GM18861 (cell line): ENCODE results near the gene XCR1.
"Not testable (repeated sequence)": the region's sequence is repeated elsewhere in the genome, so short reads cannot be mapped to it uniquely, and the experiment has no call there.

ENCODE experiments used
- ATAC-seq: cut with Tn5 transposase; IDR thresholded peaks from one replicate; pipeline ENCODE4 v1.9.1; 2021; ENCODE audit not compliant: unreplicated experiment

The XCR1 gene

DNA sequence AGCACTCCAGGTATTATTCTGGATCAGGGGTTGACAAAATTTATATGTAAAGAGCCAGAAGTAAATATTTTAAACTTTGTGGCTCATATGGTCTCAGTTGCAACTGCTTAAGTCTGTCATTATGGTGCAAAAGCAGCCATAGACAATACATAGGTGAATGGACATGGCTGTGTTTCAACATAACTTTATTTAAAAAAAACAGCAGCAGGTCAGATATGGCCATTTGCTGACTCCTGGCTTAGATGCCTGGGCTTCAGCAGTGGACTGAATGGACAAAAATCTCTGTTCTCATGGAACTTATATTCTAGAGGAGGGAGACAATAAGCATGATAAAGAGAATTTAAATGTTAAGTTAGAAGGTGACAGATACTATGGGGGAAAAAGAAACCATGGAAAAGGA, 20.0 kb downstream of the XCR1 start:
- ATAC-seq: no peak

DNA sequence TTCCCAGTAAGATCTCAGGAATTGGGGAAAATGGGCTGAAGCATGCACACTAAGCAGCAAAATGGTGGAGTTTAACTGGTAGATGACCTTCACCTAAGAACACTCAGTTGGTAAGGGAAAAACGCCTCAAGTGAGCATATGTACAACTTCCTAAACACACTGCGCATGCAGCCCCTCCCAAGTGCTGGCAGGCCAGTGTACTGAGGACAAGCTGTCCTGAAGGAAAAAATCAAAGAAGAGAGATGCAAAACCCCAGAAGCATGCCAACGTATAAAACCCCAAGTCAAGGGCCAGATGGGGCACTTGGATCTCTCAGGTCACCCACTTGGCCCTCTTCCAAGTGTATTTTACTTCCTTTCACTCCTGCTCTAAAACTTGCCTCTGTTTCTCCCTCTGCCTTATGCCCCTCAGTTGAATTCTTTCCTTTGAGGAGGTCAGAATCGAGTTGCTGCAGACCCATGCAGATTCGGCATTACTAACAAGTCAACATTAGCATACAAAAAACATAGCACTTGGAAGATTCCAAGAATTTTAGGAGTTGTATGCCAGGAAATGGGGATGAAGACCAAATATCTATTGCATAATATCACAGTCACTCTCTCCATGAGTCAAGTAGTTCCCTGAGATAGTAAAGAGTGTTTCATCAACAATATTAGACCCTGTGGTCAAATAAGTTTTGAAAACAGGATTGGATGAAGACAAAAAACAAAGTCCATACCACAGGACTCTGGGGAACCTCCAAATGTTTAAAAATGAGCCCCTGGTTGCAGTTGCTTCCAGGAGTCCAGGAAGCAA, 20.8 kb downstream of the XCR1 start:
- no peak for ATAC-seq

DNA sequence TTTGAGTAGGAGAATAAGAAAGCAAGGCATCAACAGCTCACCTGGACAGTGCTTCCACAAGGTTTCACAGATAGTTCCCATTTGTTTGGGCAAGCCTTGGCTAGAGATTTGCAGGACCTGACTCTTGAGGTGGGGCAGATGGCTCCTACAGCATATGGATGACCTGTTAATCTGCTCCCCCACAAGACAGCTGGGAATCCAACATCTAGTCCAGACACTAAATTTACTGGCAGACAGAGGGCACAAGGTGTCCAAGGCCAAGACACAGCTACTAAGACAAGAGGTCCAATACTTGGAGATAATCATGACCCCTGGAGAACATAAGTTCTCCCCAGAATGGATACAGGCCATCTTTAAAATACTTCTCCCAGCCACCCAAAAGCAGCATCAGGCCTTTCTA, 23.6 kb downstream of the XCR1 start:
- not testable (repeated sequence) for ATAC-seq

DNA sequence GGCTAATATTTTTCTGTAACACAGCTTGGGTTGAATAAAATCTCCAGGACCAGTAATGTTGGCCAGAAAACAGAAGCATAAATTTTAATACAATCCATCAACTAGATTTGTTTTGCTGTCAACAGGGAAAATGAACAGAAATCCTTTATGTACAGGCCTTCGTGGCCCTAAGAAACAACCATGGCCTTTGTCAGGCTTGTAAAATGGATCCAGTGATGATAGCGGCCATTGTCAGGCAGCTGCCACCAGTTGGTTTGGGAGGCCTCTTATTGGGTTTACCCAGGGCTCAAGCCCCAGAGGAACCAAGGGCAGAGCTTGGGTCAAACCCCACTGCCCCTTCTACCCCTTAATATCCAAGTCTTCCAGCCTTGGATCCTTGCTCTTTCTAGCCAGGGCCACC, 26.1 kb downstream of the XCR1 start:
- no peak for ATAC-seq

DNA sequence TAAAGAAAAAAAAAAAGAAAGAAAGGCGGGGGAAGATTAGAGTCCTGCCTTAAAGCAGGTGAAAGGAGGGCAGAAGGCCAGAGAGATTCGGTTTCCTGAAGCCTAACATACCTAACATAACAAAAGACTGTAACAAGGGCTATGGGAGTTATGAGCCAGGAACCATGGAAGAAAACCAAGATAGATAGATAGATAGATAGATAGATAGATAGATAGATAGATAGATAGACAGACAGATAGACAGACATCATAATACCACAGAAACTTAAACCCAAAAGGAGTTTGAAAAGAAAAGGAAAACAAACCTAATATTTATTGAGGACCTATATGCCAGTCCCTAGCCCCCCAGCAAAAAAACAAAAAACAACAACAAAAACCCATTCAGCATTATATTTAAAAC, 29.3 kb downstream of the XCR1 start:
- ATAC-seq: no peak

DNA sequence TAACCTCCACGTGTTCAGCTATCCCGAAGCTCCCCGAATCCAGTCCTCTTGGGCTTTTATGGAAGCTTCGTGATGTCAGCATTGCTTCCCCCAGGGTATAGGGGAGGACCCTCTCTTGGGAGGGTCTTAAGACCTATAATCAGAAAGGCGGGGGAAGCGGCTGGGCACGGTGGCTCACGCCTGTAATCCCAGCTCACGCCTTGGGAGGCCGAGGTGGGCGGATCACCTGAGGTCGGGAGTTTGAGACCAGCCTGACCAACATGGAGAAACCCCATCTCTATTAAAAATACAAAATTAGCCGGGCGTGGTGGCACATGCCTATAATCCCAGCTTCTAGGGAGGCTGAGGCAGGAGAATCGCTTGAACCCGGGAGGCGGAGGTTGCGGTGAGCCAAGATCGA, 29.8 kb downstream of the XCR1 start:
- ATAC-seq: not testable (repeated sequence)

DNA sequence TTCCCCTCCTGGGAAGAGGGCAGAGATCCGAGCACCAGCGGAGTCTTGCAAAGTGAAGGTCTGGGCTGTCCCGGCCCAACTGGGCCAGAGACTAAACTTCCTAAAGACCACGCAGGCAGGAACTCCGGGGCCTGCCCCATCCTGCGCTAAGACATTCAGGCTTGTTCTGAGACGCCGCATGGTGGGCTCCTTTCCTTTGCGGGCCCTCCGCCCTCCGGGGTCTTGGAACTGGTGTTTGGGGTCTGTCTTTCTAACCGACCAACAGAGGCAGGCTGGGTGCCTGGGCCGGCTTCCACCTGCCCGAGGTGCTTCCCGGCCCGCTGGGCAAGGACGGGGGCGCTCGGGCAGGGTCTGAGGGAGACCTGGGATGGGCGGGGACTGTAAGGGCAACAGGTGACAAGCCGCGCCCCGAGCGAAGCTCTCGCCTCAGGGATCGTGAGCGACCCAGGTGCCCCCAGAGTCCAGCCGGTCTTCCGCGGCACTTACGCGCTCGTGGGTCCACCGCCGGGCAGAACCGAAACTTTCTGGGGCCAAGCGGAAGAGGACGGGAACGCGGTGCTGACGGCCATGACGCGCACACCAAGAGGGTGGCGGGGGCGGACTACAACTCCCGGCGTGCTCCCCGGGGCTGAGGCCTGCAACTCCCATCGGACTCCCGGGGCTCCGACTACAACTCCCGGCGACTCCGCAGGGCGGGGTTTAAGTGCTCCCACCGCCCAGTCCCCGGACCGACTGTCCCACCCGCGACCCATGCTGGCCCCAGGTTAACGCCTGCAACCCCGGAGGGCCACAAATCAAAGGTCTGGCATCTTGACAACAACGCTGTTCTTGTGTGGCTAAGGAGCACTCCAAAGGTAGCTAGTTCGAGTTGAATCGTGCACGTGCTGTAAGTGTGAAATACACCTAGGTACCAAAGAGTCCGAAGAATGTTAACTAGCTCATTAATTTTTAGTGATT, 31.8 kb downstream of the XCR1 start, which contains the start of gene FYCO1:
FYCO1 (minus strand) TSS at position 589 of the 957 bp plus-strand sequence. CDS start 10,914 bp downstream, outside the sequence.
- ATAC-seq: peak; percentile 67

DNA sequence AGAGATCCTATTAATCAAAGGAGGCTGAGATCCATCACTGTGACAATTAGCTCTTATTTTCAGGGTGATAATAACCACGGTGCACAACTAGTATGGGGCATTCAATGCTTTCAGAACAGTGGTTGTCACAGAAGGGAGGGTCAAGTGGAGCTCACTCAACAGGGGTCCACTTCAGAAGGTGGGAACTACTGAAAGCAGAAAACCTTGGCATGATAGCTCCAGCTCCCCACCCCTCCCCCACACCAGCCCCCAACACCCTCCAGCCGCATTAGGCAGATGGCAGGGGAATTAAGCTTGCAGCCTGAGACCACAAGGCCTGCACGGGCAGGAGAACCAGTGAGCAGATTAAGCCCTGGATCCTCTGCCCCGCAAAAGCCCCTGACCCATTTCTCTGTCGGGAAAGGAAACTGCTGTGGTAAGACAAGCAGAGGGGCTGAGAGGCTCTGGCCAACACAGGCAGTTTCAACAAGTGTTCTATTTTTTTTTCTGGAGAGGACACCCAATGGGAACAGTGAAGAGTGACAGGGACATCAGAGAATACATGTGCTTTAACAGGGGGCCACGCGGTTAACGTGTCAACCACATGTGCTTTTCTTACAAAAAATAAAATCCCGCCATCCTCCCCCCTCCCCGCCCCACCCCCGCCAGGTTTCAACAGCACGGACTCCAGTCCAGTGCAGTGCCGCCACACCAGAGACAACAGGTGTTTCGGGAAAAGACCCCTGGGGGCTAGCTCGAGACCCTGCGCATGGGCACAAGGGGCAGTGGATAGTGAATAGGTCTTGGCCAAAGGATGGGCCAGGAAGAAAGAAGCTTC, 32.7 kb downstream of the XCR1 start:
- no peak for ATAC-seq

DNA sequence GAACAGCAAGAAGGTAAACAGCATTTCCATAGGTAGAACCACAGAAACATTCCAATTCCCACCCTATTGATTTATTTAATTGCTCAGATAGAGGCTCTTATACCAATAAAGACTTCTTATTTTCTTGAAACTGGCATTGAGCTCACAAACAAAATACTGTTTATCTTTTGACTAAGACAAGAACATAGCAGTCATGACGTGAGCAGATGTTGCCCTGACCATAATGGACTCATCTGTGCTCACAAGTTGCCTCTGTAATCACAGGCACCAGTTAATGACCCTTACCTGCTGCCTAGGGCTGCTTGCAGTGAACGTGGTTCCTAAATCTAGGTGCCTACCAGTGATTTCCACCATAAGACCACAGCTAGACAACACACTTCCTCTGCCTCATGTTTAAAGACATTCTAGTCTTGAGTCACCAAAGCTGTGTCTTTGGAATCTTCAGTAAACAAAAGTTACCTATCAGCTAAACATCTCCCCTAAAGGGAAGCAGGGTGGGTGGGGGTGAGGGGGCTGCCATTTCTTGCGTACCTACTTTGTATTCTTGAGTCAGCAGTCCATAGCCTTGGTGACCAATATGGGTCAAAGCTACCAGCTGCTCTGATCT, 33.8 kb downstream of the XCR1 start:
- no peak for ATAC-seq

DNA sequence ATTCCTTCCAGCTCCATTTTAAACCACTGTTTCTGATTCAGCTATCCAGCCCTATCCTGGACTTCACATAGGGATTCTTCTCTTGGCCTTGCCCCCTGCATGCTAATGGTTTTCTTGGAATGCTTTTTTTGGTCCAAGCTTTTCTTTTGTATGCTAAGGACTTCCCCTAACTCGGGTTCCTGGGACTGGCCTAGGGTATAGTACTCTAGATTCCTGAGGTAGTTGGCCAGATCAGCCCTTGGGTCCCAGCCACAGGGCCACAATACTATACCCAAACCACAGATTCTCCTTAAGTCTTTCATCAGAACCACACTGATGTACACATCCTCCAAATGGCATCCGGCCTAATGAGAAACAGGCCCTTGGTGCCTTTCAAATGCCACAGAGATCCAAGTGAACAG, 34.5 kb downstream of the XCR1 start:
- ATAC-seq: no peak

DNA sequence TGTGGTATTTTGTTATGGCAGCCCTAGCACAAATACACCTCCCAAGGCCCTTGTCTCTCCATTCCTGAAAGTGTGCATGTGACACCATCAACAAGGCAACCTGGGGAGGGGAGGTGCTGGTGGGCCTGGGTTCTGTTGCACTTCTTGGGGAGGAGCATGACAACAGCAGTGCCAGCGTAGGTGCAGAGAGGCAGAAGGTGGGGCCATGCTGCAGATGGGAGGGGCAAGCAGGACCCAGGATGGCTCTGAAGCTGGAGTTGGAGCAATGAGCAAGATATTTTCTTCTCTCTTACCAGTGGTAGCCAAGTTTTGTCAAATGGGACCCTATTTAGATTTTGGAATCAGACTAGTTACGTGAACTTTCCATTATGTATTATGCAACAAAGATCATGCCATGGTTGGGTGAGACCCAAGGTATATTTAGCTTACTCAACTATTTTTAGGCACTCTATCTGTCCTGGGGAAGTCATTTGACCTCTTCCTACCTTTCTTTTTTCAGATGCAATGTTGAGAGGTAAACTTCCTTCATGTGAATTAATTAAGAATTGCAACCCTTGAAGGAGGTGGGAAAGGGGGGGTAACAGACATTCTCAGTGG, 35.1 kb downstream of the XCR1 start:
- no peak for ATAC-seq

DNA sequence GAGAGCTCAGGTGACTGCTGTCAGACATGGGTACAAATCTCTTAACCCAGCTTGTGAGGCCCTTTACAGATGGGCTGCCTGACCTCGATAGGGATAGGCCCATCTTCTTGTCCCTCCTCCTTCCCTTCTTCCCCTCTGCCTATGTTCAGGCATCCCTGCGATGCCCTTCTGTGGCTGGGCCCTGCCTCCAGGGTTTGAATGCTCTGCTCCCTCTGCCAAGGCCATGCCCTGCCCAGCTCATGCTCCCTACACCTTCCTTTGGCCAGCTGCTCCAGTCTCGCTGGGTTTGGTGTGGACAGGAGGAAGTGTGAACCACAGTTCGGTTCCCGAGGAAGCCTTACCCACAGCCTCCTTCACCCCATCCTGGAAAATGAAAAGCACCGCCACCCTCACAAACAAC, 35.9 kb downstream of the XCR1 start:
- ATAC-seq: no peak

DNA sequence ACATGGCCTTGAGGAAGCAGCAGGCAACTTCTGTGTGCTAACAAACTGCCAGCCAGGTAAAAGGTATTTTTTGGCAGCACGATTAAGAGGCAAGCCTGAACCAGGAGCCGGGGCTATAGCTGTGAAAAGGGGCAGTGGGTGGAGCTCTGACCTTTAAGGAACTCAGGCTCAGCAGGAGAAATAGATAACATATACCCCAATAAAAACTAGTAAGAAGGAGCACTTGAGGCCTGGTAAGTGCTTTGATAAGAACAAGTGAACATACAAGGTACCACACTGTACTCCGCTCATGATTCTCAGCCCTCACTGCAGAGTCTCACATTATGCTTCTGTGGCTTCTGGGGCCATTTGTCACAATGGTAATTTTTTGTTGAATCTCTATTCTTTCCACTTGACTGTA, 37.1 kb downstream of the XCR1 start:
- ATAC-seq: no peak

DNA sequence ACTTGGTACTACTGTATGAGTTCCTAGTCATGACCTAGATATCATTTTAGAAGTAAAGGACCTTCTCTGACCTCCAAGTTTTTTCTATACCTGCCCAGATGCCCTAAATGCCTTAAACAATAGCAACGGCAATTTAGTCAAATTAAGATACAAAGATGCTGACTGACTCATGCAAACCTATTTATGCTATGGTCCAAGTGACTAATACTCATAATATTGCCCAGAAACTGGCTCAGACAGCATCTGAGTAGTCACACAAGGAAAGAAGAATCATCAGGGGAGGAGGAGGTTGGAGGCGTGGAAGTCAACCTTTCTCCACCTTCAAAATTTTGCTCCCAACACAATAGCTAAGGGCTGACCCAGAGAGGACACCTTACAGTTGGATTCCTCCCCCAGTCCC, 38.5 kb downstream of the XCR1 start:
- no peak for ATAC-seq

DNA sequence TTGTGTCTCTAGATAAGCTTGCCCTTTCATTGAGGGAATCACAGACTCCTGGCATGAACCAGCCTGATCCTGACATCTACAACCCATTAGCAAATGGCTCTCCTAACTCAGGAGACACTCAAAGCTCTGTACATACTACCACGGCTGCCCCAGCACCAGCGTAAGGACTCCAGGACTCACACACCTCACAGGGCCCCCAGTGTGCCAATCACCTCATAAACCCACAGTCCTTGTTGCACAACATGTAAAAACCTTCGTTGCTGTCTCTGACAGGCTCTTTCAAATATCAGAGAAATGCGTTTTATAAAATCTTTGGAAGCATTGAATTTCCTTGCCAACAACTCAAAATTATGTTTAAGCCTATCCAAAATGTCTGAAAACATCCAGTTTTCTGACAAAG, 38.9 kb downstream of the XCR1 start:
- ATAC-seq: no peak

DNA sequence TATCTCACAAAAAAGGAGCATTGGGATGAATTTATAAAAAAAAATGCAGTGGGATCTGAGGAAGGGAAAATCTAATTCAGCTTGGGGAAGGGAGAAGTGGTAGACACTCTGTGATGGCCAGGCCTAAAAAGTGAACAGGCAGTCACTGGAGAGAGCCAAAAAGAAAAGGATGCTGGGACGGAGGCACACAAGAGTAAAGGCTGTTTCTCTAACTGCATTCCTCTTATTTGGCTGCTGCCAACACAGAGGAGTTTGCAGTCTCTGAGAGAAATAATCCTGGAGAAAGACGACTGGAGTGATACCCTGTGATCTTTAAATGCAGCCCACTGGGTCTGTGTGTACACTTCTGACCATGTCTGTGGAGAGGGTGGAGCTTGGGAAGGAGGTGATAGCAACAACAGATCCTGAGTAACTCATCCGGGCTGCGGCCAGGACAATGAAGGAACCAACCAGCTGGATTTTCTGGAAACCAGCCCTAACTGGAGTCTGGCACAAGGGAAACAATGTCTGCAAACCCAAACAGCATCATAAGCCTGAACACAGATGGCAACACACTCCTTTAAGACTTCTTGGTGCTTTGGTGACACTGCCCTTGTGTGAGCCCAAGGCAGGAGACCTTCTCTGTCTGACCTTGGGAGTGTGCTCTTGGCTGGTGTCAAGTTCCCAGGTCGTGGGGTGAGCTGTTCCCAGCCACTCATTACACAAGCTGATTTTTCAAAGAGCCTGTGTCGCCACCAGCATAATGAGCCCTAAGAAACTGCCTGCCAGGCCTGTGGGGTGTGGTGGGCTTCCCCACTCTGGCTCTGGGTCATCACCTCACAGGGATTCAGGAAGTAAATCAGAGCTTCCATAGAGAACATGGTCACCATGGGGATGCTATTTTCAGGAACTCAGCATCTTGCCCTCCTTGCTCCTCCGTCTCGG, 39.7 kb downstream of the XCR1 start:
- no peak for ATAC-seq

DNA sequence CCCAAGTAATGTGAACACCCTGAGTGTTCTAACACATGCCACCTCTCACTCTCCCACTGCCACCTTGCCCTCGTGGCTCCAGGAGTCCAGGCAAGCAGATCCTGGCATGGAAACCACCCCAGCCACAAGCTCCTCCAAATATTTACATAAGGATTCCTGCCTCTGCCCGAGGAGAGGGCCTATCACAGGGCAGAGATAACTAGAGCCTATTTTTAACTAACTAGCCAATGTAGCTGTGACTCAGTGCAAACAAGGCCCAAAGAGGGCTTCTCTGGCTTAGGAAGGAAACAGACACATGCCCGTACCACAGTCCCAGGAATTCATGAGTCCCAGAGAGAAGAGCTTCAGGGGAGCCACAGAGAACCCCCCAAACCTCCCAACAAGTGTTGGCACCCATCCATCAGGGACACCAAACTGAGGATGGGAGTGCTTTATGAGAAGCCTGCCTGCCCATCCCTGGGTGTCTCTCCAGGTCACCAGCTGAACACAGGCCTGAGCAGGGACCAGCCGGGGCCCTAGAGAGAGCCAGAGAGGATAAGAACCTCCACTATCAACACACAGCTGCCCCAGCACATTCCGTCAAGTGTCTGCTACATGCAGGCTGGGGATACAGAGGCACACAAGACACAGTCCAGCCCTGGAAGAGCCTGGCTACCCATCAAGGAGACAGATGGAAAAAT, 40.8 kb downstream of the XCR1 start:
- ATAC-seq: no peak

DNA sequence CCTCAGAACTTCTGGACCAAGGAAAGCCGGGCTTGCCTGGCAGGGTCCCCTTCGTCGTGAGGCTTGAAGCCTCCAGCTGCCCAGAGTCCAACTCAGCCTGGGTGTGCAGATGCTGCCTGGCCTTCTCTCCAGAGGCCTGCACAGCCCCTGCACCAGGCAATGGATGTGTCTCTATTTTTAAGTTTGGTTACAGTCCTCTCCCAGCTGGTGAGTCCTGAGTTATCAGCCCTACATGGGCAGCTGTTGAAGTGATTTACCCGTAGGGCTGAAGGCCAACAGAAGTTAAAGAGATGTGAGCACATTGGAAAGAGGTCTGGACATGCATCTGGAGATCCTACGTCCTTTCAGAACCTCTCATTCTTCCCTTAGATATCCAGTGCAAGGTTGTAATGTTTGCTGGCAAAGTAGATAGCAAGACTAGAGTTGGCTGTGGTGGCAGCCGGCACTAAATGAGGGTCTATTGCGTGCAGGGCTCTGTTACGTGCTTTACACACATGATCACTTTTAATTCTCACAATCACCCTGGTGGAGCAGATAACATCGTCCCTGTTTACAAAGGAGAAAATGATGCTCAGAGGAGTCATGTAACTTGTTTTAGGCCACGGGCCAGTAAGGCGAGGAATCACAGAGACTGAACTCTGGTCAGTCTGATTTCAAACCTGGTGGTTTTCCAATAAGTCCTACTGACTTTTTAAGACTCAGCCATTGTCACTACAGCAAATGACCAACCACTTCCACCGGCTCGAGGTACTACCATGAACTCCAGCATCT, 41.6 kb downstream of the XCR1 start:
- ATAC-seq: no peak
